NCI-H446 (cell line): ENCODE data around the gene DEDD2.

Source experiments
- DNase-seq, 2 experiments: peaks; one replicate each; lab custom pipeline; 2025; lab: John Stamatoyannopoulos, UW

The DEDD2 gene

DNA sequence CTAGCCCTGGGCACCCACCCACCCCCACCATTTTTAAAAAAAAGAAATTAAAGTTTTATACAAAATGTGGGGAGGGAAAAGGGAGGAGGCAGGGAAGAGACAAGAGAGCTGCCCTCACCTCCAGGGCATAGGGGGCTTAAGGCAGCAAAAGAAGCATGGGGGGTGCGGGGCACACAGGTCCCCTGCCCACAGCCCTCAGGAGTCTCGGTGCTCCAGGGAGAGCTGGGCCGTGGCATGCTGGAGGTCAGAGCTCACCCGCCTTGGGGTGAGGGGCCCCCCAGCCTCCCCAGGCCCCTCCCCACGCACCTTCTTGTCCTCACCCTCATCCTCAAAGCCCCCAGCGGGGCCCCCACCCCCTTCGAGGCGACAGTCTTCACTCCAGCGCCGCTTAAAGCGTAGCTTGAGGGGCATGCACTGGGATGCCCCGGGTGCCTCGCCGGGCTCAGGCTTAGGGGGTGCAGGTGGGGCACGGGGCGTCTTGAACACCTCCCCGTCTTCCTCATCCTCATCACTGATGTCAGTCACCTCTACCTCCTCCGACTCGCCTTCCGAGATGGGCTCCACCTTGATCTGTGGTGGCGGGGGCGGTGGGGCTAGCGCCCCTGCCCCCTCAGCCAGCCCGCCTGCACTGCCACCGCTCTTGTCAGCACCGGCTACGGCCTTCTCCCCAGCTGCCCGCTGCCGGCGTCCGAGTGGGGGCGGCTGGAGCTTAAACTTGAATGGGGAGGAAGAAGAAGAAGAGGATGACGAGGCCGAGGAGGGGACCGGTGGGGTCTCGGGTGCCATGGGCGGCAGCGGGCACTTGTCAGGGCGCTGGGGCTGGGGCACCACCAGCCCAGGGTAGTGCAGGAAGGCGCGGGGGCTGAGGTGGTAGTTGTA is 31.0 kb upstream of the DEDD2 start:
- DNase-seq, result no peak

GRCh38 chr19:42247640-42248199 is 30.2 kb upstream of the DEDD2 start:
- no peak for DNase-seq

GRCh38 chr19:42246922-42247639 is 29.6 kb upstream of the DEDD2 start:
- no peak for DNase-seq

- DNase-seq, result peak; percentile 49 to 75
These were observed 28.9 kb upstream of the DEDD2 start for GRCh38 chr19:42246143-42246921.

GRCh38 chr19:42245231-42245630 is 27.8 kb upstream of the DEDD2 start:
- DNase-seq, result no peak

- peak; percentile 90 to 97 for DNase-seq
These were observed 27.1 kb upstream of the DEDD2 start for GRCh38 chr19:42244347-42245220.

- DNase-seq, result peak; percentile 97 to 99
These were observed 25.3 kb upstream of the DEDD2 start, which contains the start of gene GSK3A for GRCh38 chr19:42242512-42243409. Gene GSK3A (minus strand): TSS chr19:42242602. CDS start chr19:42242465, 137 bp downstream.

- DNase-seq, result no peak
These were observed 24.6 kb upstream of the DEDD2 start for GRCh38 chr19:42242069-42242511.

- no peak for DNase-seq
These were observed 23.8 kb upstream of the DEDD2 start for GRCh38 chr19:42241279-42241678.

GRCh38 chr19:42239544-42240220 is 22.2 kb upstream of the DEDD2 start:
- DNase-seq, result no peak

DNA sequence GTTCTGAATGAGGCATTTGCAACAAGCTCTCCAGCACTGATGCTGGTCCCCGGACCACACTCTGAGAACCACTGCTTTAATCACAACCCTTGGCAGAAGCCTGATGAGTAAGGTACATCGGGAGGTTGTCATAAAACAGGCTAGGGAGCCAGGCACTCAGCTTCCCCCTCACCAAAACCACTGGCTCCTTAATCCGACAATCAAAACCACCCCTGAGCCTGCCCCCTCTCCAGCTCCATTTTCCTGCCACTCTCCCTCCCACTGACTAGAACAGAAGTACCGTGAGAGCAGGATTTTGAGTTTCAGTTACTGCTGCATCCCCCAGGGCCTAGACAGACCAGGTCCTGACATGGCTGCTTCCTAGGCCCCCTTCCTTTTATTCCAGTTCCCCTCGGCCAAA is 17.7 kb upstream of the DEDD2 start:
- DNase-seq, result no peak

- no peak for DNase-seq
These were observed 16.9 kb upstream of the DEDD2 start for GRCh38 chr19:42234364-42234763.

DNA sequence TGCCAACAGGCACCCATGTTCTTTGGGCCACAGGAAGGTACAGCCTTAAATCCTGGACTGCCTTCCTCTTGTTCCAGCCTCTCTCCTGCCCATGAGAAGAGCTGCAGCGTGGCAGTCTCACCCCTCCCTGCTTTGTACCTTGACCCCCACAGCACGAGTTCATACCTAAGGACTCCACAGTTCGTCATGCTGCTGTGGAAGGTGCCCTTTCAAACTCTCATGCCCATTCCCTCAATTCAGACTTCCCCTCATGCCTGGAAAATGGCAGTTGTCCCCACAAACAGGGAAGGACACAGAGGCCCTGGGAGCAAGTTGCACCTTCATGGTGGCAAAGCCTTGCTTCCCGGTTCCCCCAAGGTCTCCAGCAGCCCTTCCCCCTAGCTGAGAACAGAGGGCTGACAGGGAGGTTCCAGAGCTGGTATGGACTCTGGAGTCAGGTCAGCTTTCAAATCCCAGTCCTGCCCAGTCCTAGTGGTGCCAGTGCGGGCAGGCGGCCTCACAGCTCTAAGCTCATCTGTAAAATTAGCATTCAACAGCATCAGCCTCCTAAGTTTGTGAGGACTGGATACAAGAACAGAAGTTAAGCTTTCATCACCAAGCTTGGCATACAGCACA is 16.3 kb upstream of the DEDD2 start:
- no peak for DNase-seq

- no peak for DNase-seq
These were observed 15.6 kb upstream of the DEDD2 start for GRCh38 chr19:42233106-42233505.

DNA sequence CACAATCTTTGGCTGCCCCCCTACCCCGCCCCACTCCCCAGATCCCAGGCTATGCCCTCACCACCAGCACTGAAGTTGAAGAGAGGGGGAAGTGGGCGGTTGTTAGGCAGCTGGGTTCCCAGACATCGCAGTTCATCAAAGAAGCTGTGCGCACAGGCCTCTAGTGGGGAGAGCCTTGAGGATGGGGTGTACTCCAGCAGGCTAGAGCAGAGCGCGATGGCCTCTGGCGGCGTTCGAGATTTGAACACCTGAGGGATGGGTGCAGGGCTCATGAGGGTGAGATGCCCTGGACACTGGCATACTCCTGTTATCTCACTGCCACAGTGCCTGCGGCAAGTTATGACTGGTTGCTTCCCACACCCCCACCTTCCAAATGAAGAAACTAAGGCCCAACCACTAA is 15.0 kb upstream of the DEDD2 start:
- no peak for DNase-seq

DNA sequence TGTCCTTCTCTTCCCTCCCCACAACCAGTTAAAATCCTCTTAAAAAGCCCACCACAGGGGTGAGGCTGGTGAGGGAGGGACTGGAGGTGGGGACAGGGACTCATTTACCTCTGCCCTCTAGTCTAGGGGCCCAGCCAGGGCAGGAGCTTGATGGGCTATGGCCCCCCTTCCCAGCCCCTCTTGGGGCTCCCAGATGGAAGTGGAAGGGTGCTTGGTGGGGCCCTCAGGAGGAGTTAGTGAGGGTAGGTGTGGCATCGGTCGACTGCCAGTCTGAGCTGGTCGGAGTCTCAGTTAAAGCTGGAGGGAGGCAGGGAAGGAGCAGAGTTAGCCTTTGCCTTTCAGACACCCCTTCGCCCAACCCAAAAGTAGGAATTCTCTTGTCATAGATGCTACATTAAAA is 13.1 kb upstream of the DEDD2 start:
- no peak for DNase-seq

- no peak for DNase-seq
These were observed 12.4 kb upstream of the DEDD2 start for GRCh38 chr19:42229855-42230351.

DNA sequence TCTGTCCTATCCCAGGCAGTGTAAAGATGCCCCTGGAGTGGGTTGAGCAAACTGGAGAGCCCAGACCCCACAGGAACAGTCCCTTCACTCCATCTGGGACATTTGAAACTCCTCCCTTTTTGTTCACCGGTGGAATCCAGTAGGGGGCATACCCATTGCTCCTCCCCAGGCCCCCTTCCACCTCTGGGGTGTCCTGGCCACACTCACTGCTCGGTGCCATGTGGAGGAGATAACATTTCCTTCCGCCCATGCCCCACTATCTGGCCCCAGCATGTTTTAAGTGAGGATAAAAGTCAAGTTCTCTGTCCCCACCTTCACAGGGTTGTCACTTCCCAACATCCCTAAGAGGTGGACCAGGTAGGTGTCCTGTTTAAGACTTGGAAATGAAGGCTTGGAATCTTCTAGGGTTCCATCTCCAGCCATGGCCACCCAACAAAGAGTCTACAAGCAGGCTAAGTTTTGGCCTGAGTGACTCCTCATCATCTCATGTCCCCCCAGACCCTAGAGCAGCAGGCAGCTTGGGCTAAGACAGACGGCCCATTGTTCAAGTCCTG is 11.9 kb upstream of the DEDD2 start:
- DNase-seq, result no peak
